SK-N-SH treated with all-trans-retinoic acid at 6 μM for 48 hours (cell line): ENCODE measurements around the gene MARCHF9.
"Not testable (repeated sequence)": the region's sequence is repeated elsewhere in the genome, so short reads cannot be mapped to it uniquely, and the experiment has no call there.

Experiments used
- CREB5 ChIP-seq: fragments of 250-450 bp; sonication (Bioruptor Pico); IDR thresholded peaks from 2 replicates; pipeline ENCODE4 v1.5.1; 2020; ENCODE audit warnings: low read depth, mild to moderate bottlenecking, moderate library complexity
- ZFP3 ChIP-seq: fragments of 250-450 bp; sonication (Bioruptor Pico); IDR thresholded peaks from 2 replicates; pipeline ENCODE4 v1.5.0; 2020; ENCODE audit warnings: mild to moderate bottlenecking, moderate library complexity
- ZFP30 ChIP-seq: fragments of 450-650 bp; formaldehyde crosslinking; IDR thresholded peaks from 2 replicates; pipeline ENCODE4 v1.5.0; 2022; ENCODE audit warnings: mild to moderate bottlenecking, moderate library complexity
- ZNF565 ChIP-seq: fragments of 450-650 bp; formaldehyde crosslinking; conservative IDR thresholded peaks from 2 replicates; pipeline ENCODE4 v1.5.0; 2020; ENCODE audit warnings: low read depth, mild to moderate bottlenecking, moderate library complexity
- ZNF70 ChIP-seq: fragments of 450-650 bp; formaldehyde crosslinking; IDR thresholded peaks from 2 replicates; pipeline ENCODE4 v1.5.0; 2020; ENCODE audit warnings: mild to moderate bottlenecking, moderate library complexity
- TF ChIP-seq, protein P1 (sequence below): fragments of 250-450 bp; sonication (Bioruptor Pico); IDR thresholded peaks from 2 replicates; pipeline ENCODE4 v1.8.0; 2020; ENCODE audit warnings: mild to moderate bottlenecking, moderate library complexity, borderline replicate concordance

GRCh38 chr12:57721846-57722608, 32.9 kb upstream of the MARCHF9 start:
- not testable (repeated sequence) for TF ChIP-seq ZNF565 (CRISPR knock-in tag); ZFP3 (CRISPR knock-in tag); ZFP30 (CRISPR knock-in tag); ZNF70 (CRISPR knock-in tag); CREB5
- TF ChIP-seq, protein P1, sequence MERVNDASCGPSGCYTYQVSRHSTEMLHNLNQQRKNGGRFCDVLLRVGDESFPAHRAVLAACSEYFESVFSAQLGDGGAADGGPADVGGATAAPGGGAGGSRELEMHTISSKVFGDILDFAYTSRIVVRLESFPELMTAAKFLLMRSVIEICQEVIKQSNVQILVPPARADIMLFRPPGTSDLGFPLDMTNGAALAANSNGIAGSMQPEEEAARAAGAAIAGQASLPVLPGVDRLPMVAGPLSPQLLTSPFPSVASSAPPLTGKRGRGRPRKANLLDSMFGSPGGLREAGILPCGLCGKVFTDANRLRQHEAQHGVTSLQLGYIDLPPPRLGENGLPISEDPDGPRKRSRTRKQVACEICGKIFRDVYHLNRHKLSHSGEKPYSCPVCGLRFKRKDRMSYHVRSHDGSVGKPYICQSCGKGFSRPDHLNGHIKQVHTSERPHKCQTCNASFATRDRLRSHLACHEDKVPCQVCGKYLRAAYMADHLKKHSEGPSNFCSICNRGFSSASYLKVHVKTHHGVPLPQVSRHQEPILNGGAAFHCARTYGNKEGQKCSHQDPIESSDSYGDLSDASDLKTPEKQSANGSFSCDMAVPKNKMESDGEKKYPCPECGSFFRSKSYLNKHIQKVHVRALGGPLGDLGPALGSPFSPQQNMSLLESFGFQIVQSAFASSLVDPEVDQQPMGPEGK: not testable (repeated sequence)
